K562 (cell line): ENCODE measurements around the gene SLC32A1. TPM values are rescaled to one million over a fixed set of nuclear protein-coding genes. Genes with fewer than 3 reads are reported as not detected.

ENCODE experiments used
- ATAC-seq: fragments of 200-7000 bp; cut with Tn5 transposase; 3 replicates; pipeline ENCODE4 v1.9.1; 2020; ENCODE audit warnings: moderate library complexity
- BruUV-seq: library from RNA; stranded (reverse); fragments of 400-500 nt; replicated peaks from 2 replicates; lab custom pipeline; 2021; lab: Mats Ljungman, UMichigan
- CTCF ChIA-PET: fragments of 300-600 bp; formaldehyde crosslinking; extraction: SDS; loops from one replicate; lab custom pipeline; 2021; ENCODE audit warnings: low intra/inter-chr PET ratio; lab: Yijun Ruan, JAX
- POLR2A ChIA-PET: fragments of 300-600, 350-650 bp; sonication (Branson Sonifier 250); formaldehyde crosslinking; extraction: SDS; loops from one replicate; lab custom pipeline; 2021; ENCODE audit warnings: antibody characterized with exemption, inconsistent platforms; lab: Yijun Ruan, JAX
- DNase-seq, 4 experiments: peaks; one replicate each; pipeline versions ENCODE4 v3.0.0 to v3.0.0-alpha.2; 2011 to 2018; ENCODE audit warnings: low spot score in 3 of 4, mixed read lengths in 3 of 4; ENCODE audit errors: extremely low read depth in 1 of 4
- FAIRE-seq: peaks from 2 replicates; lab custom pipeline; 2011; peaks lifted over from hg19 to GRCh38; lab: Jason Lieb, UNC
- H2AFZ ChIP-seq: 2 replicates; pipeline ENCODE4 v1.6.0; 2011; ENCODE audit warnings: low read depth, low read length, control low read depth, inconsistent platforms
- H3K27ac ChIP-seq: fragments of 200-600 bp; 3 replicates; pipeline ENCODE4 v1.8.0; 2011; ENCODE audit warnings: low read depth, mild to moderate bottlenecking, control low read depth, inconsistent platforms, low read length, moderate library complexity, mixed read lengths; ENCODE audit errors: extremely low read depth
- H3K27me3 ChIP-seq, 2 experiments: fragments of 300-600 bp in 1 of 2; 2 replicates in 1 of 2; 3 replicates in 1 of 2; pipeline versions ENCODE4 v1.6.0 to v1.8.0; 2011; ENCODE audit warnings: inconsistent platforms in 2 of 2, low read length in 2 of 2, mild to moderate bottlenecking in 1 of 2, mixed read lengths in 1 of 2, moderate library complexity in 1 of 2; ENCODE audit not compliant: control insufficient read depth in 2 of 2, insufficient read depth in 2 of 2
- H3K36me3 ChIP-seq: fragments of 300-600 bp; 3 replicates; pipeline ENCODE4 v1.8.0; 2011; ENCODE audit warnings: mild to moderate bottlenecking, low read length, inconsistent platforms; ENCODE audit not compliant: control insufficient read depth, insufficient read depth
- H3K4me1 ChIP-seq, 2 experiments: fragments of 200-600 bp in 1 of 2; replicated peaks in 1 of 2; 2 replicates in 1 of 2; 3 replicates in 1 of 2; pipeline versions ENCODE4 v1.5.1 to v1.8.0; 2011; ENCODE audit warnings: inconsistent platforms in 2 of 2, low read length in 2 of 2, mild to moderate bottlenecking in 1 of 2, mixed read lengths in 1 of 2, moderate library complexity in 1 of 2; ENCODE audit not compliant: control insufficient read depth in 2 of 2, insufficient read depth in 2 of 2
- H3K4me2 ChIP-seq: 2 replicates; pipeline ENCODE4 v1.6.1; 2011; ENCODE audit warnings: low read length, control low read depth, inconsistent platforms, mixed read lengths; ENCODE audit not compliant: insufficient read depth
- H3K4me3 ChIP-seq: fragments of 200-600 bp; sonication (generic), shearing (Covaris generic); 2 replicates; pipeline ENCODE4 v1.5.1; 2016; ENCODE audit warnings: control low read depth, inconsistent platforms
- H3K79me2 ChIP-seq: fragments of 200-600 bp; 3 replicates; pipeline ENCODE4 v1.8.0; 2011; ENCODE audit warnings: low read length, inconsistent platforms; ENCODE audit not compliant: control insufficient read depth, insufficient read depth
- H3K9ac ChIP-seq, 2 experiments: 2 replicates each; pipeline versions ENCODE4 v1.6.0 to v1.6.1; 2011; ENCODE audit warnings: low read depth in 2 of 2, low read length in 2 of 2, control low read depth in 1 of 2, inconsistent platforms in 1 of 2, mild to moderate bottlenecking in 1 of 2, mixed read lengths in 1 of 2; ENCODE audit not compliant: insufficient read depth in 1 of 2
- H3K9me1 ChIP-seq: one replicate; pipeline ENCODE4 v1.6.0; 2011; ENCODE audit warnings: inconsistent platforms, mild to moderate bottlenecking, low read length, moderate library complexity; ENCODE audit not compliant: control insufficient read depth, insufficient read depth
- H3K9me3 ChIP-seq: replicated peaks from 2 replicates; pipeline ENCODE4 v1.5.1; 2011; ENCODE audit warnings: low read depth, low read length, inconsistent platforms; ENCODE audit not compliant: control insufficient read depth, insufficient read depth
- H4K20me1 ChIP-seq: replicated peaks from 2 replicates; pipeline ENCODE4 v1.6.1; 2011; ENCODE audit warnings: low read length, inconsistent platforms, mixed read lengths; ENCODE audit not compliant: control insufficient read depth, insufficient read depth
- CTBP1 ChIP-seq: fragments of 450-650 bp; IDR thresholded peaks from 2 replicates; pipeline ENCODE4 v1.6.1; 2016; ENCODE audit warnings: borderline replicate concordance
- EP300 ChIP-seq: IDR thresholded peaks from 2 replicates; pipeline ENCODE4 v1.6.1; 2012; ENCODE audit warnings: low read length, improper control_type of control experiment
- FOXA1 ChIP-seq: fragments of 450-650 bp; IDR thresholded peaks from 2 replicates; pipeline ENCODE4 v1.6.1; 2016; ENCODE audit warnings: mild to moderate bottlenecking, borderline replicate concordance
- GTF2F1 ChIP-seq: IDR thresholded peaks from 2 replicates; pipeline ENCODE4 v1.6.1; 2011; ENCODE audit warnings: low read depth, low read length, improper control_type of control experiment
- NCOR1 ChIP-seq: fragments of 450-650 bp; IDR thresholded peaks from 2 replicates; pipeline ENCODE4 v1.6.1; 2016; ENCODE audit warnings: mild to moderate bottlenecking, moderate library complexity
- TAF7 ChIP-seq: fragments of 450-650 bp; IDR thresholded peaks from 2 replicates; pipeline ENCODE4 v1.6.1; 2016; ENCODE audit warnings: missing genetic modification characterization, missing compliant biosample characterization
- THAP7 ChIP-seq: fragments of 250-450 bp; sonication (Bioruptor Pico); IDR thresholded peaks from 2 replicates; pipeline ENCODE4 v1.5.0; 2021
- ZBTB8A ChIP-seq: fragments of 450-650 bp; IDR thresholded peaks from 2 replicates; pipeline ENCODE4 v1.6.1; 2018; ENCODE audit warnings: mild to moderate bottlenecking, moderate library complexity; ENCODE audit not compliant: partially characterized antibody
- WGBS: fragments of 100-300 bp; shearing (Covaris generic); methylation state at CpG from one replicate; pipeline ENCODE4 v1.1.6; 2016; ENCODE audit warnings: low coverage, mixed read lengths; ENCODE audit not compliant: insufficient coverage; ENCODE audit errors: missing lambda C conversion rate; 5-methylcytosine and 5-hydroxymethylcytosine counted together
- in situ Hi-C: fragments of 300-500 bp; cut with MboI; formaldehyde crosslinking; loops from 4 replicates; pipeline ENCODE4 v1.15.0; 2018; ENCODE audit warnings: inconsistent platforms, mixed read lengths
- intact Hi-C: fragments of 100-400 bp; cut with micrococcal nuclease; formaldehyde crosslinking; loops from 2 replicates; pipeline ENCODE4 v1.14.2; 2022
- polyA plus RNA-seq, 8 experiments: library from polyadenylated mRNA; depleted of rRNA in 4 of 8; stranded (reverse) in 5 of 8; unstranded in 3 of 8; fragments of >200 nt; fragmentation: Nextera tagmentation in 2 of 8; fragmentation: Illumina TruSeq in 1 of 8; extraction: Ambion mirVana in 2 of 8; extraction: Trizol in 1 of 8; gene quantifications; 2 replicates each; pipeline versions ENCODE4 v1.2.1 to v1.2.3, GENCODE V29; 2011 to 2014; ENCODE audit warnings: inconsistent platforms in 1 of 8, missing spikeins in 1 of 8
- total RNA-seq, 7 experiments: library from RNA; depleted of rRNA in 6 of 7; stranded (reverse); fragments of >200 nt in 6 of 7; fragmentation: Illumina TruSeq in 2 of 7; extraction: Trizol in 2 of 7; gene quantifications; 2 replicates each; pipeline versions ENCODE4 v1.2.1 to v1.2.3, GENCODE V29; 2011 to 2021; ENCODE audit warnings: low replicate concordance in 1 of 7
- TF ChIP-seq, protein P1 (sequence below): fragments of 250-450 bp; sonication (Bioruptor Pico); IDR thresholded peaks from 2 replicates; pipeline ENCODE4 v1.4.0; 2020; ENCODE audit warnings: mild to moderate bottlenecking
- TF ChIP-seq, protein P2 (sequence below): fragments of 250-450 bp; sonication (Bioruptor Pico); IDR thresholded peaks from 2 replicates; pipeline ENCODE4 v1.8.0; 2022; ENCODE audit warnings: inconsistent platforms

Gene SLC32A1
- total and polyA plus RNA-seq, 9 of the 15 experiments (the other 6 are each of a cell fraction or from before 2014, with no cell fraction given), result not detected

- ChIA-PET CTCF (interaction anchor here (0.7 to 1.3 kb wide), 2 partner anchors 81 to 94 kb away, joined by 3 to 5 read pairs; no protein-coding TSS in a partner anchor), POLR2A (interaction anchor here (0.6 kb wide), 1 partner anchor 265 kb away, joined by 4 read pairs; no protein-coding TSS in a partner anchor)
- Histone ChIP-seq H3K4me1 (peaks cover 8 to 61% of the 10 kb centered on the region in 2 experiments; a peak in 4 of 5 replicates), H3K36me3 (no peaks in the 10 kb centered on the region), H3K9me1 (no peaks in the 10 kb centered on the region), H3K9me3 (no peaks in the 10 kb centered on the region), H3K9ac (no peak overlapping the region), H4K20me1 (peaks cover 1% of the 10 kb centered on the region; the same call in 1 of the 2 replicates), H3K79me2 (no peaks in the 10 kb centered on the region), H2AFZ (no peak overlapping the region), H3K4me2 (no peak overlapping the region), H3K27me3 (peaks cover 42 to 84% of the 10 kb centered on the region in 2 experiments), H3K27ac (no peak overlapping the region), H3K4me3 (no peak overlapping the region)
- FAIRE-seq (no peak), DNase-seq (peak; percentile 71 to 81 (median 74)), ATAC-seq (peak; percentile 67)
- intact Hi-C loops, result loop anchor here (1.0 to 10.0 kb wide), 3 partner anchors 81 to 318 kb away; no protein-coding TSS in a partner anchor
- in situ Hi-C loops, result no loop called here
- 26% methylated on average over 40 of the region's 43 CpGs for WGBS
- BruUV-seq, result no TSS peak
- TF ChIP-seq NCOR1 (no peak), CTBP1 (no peak), TAF7 (tag) (no peak), ZBTB8A (no peak), THAP7 (CRISPR knock-in tag) (no peak), FOXA1 (no peak), GTF2F1 (no peak), EP300 (no peak)
- TF ChIP-seq, protein P1, sequence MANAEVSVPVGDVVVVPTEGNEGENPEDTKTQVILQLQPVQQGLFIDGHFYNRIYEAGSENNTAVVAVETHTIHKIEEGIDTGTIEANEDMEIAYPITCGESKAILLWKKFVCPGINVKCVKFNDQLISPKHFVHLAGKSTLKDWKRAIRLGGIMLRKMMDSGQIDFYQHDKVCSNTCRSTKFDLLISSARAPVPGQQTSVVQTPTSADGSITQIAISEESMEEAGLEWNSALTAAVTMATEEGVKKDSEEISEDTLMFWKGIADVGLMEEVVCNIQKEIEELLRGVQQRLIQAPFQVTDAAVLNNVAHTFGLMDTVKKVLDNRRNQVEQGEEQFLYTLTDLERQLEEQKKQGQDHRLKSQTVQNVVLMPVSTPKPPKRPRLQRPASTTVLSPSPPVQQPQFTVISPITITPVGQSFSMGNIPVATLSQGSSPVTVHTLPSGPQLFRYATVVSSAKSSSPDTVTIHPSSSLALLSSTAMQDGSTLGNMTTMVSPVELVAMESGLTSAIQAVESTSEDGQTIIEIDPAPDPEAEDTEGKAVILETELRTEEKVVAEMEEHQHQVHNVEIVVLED (CRISPR knock-in tag), result no peak
- TF ChIP-seq, protein P2, sequence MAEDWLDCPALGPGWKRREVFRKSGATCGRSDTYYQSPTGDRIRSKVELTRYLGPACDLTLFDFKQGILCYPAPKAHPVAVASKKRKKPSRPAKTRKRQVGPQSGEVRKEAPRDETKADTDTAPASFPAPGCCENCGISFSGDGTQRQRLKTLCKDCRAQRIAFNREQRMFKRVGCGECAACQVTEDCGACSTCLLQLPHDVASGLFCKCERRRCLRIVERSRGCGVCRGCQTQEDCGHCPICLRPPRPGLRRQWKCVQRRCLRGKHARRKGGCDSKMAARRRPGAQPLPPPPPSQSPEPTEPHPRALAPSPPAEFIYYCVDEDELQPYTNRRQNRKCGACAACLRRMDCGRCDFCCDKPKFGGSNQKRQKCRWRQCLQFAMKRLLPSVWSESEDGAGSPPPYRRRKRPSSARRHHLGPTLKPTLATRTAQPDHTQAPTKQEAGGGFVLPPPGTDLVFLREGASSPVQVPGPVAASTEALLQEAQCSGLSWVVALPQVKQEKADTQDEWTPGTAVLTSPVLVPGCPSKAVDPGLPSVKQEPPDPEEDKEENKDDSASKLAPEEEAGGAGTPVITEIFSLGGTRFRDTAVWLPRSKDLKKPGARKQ (CRISPR knock-in tag), result peak; percentile 88; the same call in 1 of the 2 replicates
Observed at GRCh38 chr20:38726804-38727606, 2.7 kb downstream of the SLC32A1 start.
